Epithelial cell of esophagus (primary cell): ENCODE data around the gene DMPK.

ENCODE experiments used
- DNase-seq: peaks from one replicate; pipeline ENCODE4 v3.0.0; 2010; ENCODE audit warnings: low read depth
- H3K4me3 ChIP-seq: 2 replicates; pipeline ENCODE4 v1.5.1; 2011; ENCODE audit warnings: mild to moderate bottlenecking, low read length, control low read depth
- TF ChIP-seq, protein P1 (sequence below): IDR thresholded peaks from 2 replicates; pipeline ENCODE4 v1.5.1; 2011; ENCODE audit warnings: low read depth, mild to moderate bottlenecking, low read length, control low read depth, inconsistent platforms; ENCODE audit not compliant: insufficient read depth; ENCODE audit errors: missing control alignments

The DMPK gene

DNA sequence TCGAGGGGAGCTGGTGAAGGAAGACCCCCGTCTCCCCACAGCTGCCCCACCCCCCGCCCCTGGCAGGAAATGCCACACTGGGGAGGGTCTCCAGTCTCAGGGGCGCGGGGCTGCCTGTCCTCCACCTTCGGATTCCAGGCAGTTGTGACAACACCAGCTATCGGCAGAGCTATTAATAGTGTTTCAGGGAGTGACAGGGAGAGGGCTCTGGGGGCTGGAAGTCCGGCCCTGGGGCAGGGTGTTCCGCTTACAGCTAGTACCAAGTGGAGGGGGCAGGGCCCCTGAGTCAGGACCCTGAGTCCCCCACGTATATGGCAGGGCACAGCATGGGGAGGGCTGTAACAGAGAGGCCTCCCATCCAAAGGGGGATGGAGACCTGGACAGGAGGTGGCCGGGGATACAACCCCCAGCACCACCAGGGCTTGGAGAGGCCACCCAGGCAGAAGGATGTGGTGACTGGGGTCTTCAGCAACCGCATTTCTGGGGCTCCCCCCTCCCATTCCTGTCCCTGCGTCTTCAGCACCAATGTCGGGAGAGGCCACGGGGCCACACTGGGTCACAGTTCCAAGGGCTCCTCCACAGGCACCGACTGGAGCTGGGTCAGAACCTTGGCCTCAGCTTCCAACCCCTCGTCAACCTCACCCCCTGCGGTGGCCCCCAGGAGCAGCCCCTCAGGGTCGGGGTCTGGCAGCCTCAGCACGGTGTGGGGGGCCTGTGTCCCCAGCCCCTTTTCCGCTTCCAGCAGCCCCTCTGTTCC lies 17.2 kb downstream of the DMPK start:
- H3K4me3 ChIP-seq: no peak overlapping the region
- TF ChIP-seq, protein P1, sequence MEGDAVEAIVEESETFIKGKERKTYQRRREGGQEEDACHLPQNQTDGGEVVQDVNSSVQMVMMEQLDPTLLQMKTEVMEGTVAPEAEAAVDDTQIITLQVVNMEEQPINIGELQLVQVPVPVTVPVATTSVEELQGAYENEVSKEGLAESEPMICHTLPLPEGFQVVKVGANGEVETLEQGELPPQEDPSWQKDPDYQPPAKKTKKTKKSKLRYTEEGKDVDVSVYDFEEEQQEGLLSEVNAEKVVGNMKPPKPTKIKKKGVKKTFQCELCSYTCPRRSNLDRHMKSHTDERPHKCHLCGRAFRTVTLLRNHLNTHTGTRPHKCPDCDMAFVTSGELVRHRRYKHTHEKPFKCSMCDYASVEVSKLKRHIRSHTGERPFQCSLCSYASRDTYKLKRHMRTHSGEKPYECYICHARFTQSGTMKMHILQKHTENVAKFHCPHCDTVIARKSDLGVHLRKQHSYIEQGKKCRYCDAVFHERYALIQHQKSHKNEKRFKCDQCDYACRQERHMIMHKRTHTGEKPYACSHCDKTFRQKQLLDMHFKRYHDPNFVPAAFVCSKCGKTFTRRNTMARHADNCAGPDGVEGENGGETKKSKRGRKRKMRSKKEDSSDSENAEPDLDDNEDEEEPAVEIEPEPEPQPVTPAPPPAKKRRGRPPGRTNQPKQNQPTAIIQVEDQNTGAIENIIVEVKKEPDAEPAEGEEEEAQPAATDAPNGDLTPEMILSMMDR: no peak
- DNase-seq: no peak

DNA sequence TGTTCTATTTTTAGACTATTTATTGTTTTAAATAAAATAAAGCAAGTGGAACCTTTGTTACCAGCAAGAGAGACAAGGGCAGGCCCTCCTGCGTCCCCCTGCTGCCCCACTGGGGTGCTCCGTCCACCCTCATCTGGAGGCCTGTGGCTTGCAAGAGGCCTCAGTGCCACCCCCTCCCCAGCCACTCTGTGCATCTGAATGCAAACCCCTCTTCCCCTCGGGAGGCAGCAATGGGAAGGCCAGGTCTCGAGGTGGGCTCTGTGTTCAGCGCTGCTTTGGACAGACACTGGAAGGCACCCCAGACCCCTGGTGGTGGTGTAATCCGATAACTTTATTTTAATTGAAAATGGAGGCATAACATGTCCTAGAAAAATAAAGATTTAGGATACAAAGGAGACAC lies 17.8 kb downstream of the DMPK start:
- DNase-seq: no peak
- no peak overlapping the region for H3K4me3 ChIP-seq
- TF ChIP-seq, protein P1: no peak

DNA sequence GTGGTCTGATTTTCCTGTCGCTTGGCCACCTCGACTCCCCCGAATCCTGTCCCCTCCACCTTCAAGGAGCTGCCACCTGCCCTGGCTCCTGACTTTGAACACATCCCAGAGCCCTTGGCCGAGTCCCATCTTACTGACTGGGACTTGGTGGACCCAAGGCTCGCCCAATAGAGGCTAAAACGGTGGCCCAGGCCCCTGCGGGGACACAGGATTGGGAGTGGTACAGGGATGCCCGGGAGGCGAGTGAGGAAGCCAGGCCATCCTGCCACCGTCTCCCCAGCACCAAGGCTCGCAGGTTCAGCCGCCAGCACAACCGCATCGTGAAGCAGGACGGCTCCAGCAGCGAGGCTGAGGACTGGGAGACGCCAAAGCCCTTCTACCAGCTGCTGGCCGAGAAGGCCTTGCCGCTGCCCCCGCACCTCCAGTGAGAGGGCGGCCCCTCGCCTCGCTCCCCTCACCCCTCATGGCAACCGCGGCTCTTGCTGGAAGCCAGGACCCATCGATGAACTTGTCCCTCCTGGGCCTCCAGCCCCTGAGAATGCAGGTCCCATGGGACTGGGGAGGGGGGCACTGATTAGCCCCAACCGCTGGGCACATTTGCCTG lies 18.5 kb downstream of the DMPK start:
- H3K4me3 ChIP-seq: no peak overlapping the region
- TF ChIP-seq, protein P1: no peak
- no peak for DNase-seq

DNA sequence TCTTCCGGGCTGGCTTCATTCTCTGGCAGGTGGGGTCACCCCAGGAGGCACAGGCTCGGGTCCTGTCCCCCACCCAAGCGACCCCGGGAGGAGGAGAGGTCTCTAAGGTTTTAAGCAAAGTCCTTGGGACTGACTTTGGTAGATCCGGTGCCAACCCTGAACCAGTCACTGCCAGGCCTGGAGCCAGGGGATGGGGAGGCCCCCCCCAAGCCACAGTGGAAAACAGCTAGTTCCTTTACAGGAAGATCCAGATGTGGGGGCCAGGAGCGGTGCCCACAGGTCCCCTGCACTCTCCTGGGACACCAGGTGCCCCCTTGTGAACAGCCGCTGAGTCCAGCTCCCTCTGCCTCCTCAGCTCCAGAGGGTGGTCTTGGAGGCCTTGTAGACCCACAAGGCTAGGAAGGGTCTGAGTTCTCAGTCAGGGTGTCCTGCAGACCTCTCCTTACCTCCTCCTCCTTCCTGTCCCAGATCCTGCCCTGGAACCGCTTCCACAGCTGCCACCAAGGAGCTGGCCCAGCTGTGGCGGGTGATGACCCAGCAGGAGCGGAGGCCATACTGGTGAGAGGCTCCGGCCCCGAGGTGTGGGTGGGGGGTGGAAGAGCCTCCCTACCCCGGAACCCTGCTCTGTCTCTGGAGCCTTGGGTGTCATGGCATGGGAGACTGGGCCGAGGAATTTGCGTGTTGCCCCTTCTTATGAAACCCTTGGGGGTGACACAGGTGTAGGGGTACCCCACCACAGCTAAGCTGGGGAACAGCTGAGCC lies 19.2 kb downstream of the DMPK start:
- no peak overlapping the region for H3K4me3 ChIP-seq
- TF ChIP-seq, protein P1: no peak
- DNase-seq: no peak

DNA sequence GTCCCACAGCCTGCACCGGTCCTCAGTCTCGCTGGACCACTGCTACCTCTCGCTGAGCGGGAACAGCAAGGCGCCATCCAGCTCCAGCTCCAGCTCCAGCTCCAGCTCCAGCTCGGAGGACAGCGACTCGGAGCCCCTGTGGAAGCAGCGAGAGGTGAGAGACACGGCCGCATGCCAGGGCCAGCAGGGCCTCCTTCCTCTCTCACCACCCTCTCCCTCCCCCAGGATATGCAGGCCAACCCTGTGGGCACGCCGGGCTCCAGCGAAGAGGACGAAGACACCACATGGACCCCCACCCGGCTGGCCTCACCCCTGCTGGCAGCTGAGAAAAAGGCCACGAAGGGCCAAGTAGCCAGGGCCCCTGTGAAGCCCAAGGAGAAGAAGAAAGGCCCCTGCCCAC lies 20.6 kb downstream of the DMPK start:
- DNase-seq: no peak
- no peak overlapping the region for H3K4me3 ChIP-seq
- TF ChIP-seq, protein P1: no peak

DNA sequence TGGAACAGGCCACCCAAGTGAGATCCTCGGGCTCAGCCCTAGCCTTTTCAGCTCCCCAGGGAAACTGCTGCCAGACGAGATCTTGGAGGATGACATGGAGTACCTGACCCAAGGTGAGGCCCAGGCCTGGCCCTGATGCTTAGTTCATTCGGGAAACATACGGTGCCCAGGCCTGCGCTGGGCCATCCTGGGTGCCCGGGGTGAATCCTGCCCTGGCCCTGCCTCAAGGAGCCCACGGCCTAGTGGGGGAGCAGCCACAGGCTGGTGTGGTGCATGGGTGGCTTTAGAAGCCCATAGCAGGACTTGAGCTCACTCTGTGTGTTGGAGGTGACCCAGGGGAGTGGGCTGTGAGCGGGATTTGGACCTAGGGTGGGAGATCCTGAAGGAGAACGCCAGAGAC lies 23.4 kb downstream of the DMPK start:
- DNase-seq: no peak
- no peak overlapping the region for H3K4me3 ChIP-seq
- TF ChIP-seq, protein P1: no peak

DNA sequence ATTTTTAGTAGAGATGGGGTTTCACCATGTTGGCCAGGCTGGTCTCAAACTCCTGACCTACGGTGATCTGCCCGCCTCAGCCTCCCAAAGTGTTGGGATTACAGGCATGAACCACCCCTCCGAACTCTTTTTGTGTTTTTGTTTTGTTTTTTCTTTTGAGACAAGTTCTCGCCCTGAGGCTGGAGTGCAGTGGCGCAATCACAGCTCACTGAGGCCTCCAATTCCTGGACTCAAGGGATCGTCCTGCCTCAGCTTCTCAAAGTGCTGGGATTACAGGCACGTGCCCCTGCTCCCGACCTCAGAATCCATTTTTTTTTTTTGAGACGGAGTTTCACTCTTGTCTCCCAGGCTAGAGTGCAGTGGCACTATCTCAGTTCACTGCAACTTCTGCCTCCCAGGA lies 24.6 kb downstream of the DMPK start:
- no peak overlapping the region for H3K4me3 ChIP-seq
- peak; percentile 43 for DNase-seq
- TF ChIP-seq, protein P1: no peak
